Measurements from ENCODE around the gene GBA2. TPM values are rescaled to one million over a fixed set of nuclear protein-coding genes. Genes with fewer than 3 reads are reported as not detected.

Gene GBA2
- total RNA-seq, 1 donor from 2014 or later = 77.3 TPM

GRCh38 chr9:35774907-35775635 is 26.0 kb upstream of the GBA2 start:
- Histone ChIP-seq H3K27me3 (no peaks in the 10 kb centered on the region), H3K4me1 (peaks cover 13% of the 10 kb centered on the region), H3K36me3 (no peaks in the 10 kb centered on the region), H3K9me3 (no peaks in the 10 kb centered on the region), H3K4me3 (no peak overlapping the region), H3K27ac (no peak overlapping the region)
- TF ChIP-seq CTCF (IDR thresholded peaks at IDR 0.05) (no peak), POLR2AphosphoS5 (IDR thresholded peaks at IDR 0.05; ENCODE audit: insufficient read depth in 1 of 2, low read depth in 1 of 2) (no peak), POLR2A (IDR thresholded peaks at IDR 0.05) (no peak)
- no peak for DNase-seq (ENCODE audit: extremely low spot score in 2 of 2)
- intact Hi-C loops (cut with DNase I) = no loop called here

GRCh38 chr9:35771943-35772342 is 22.9 kb upstream of the GBA2 start:
- no peaks in the 10 kb centered on the region for H3K36me3 ChIP-seq
- no peak overlapping the region for H3K4me3 ChIP-seq
- H3K4me1 ChIP-seq = peaks cover 13% of the 10 kb centered on the region
- DNase-seq (ENCODE audit: extremely low spot score in 2 of 2) = no peak
- no peaks in the 10 kb centered on the region for H3K27me3 ChIP-seq
- TF ChIP-seq POLR2A (IDR thresholded peaks at IDR 0.05) (no peak), CTCF (IDR thresholded peaks at IDR 0.05) (no peak), POLR2AphosphoS5 (IDR thresholded peaks at IDR 0.05; ENCODE audit: insufficient read depth in 1 of 2, low read depth in 1 of 2) (peak in 1 of 2 donors; percentile 58)
- no peak overlapping the region for H3K27ac ChIP-seq
- intact Hi-C loops (cut with DNase I) = no loop called here
- H3K9me3 ChIP-seq = no peaks in the 10 kb centered on the region

GRCh38 chr9:35771534-35771933 is 22.5 kb upstream of the GBA2 start:
- H3K4me1 ChIP-seq = peaks cover 13% of the 10 kb centered on the region
- H3K27ac ChIP-seq = no peak overlapping the region
- no peaks in the 10 kb centered on the region for H3K27me3 ChIP-seq
- no peak for DNase-seq (ENCODE audit: extremely low spot score in 2 of 2)
- TF ChIP-seq POLR2A (IDR thresholded peaks at IDR 0.05) = no peak
- TF ChIP-seq CTCF (IDR thresholded peaks at IDR 0.05) = no peak
- TF ChIP-seq POLR2AphosphoS5 (IDR thresholded peaks at IDR 0.05; ENCODE audit: insufficient read depth in 1 of 2, low read depth in 1 of 2) = no peak
- intact Hi-C loops (cut with DNase I) = no loop called here
- no peak overlapping the region for H3K4me3 ChIP-seq
- H3K9me3 ChIP-seq = no peaks in the 10 kb centered on the region
- no peaks in the 10 kb centered on the region for H3K36me3 ChIP-seq

GRCh38 chr9:35771075-35771433 is 22.0 kb upstream of the GBA2 start:
- H3K4me3 ChIP-seq = no peak overlapping the region
- no peaks in the 10 kb centered on the region for H3K9me3 ChIP-seq
- TF ChIP-seq POLR2AphosphoS5 (IDR thresholded peaks at IDR 0.05; ENCODE audit: insufficient read depth in 1 of 2, low read depth in 1 of 2) = peak in 1 of 2 donors; percentile 39
- no peak for TF ChIP-seq CTCF (IDR thresholded peaks at IDR 0.05)
- H3K27ac ChIP-seq = peak overlapping the region; percentile 15
- no peaks in the 10 kb centered on the region for H3K27me3 ChIP-seq
- no peak for DNase-seq (ENCODE audit: extremely low spot score in 2 of 2)
- intact Hi-C loops (cut with DNase I) = no loop called here
- H3K4me1 ChIP-seq = peaks cover 13% of the 10 kb centered on the region
- H3K36me3 ChIP-seq = no peaks in the 10 kb centered on the region

GRCh38 chr9:35769763-35770162 is 20.7 kb upstream of the GBA2 start:
- H3K27ac ChIP-seq = no peak overlapping the region
- no peaks in the 10 kb centered on the region for H3K9me3 ChIP-seq
- no peaks in the 10 kb centered on the region for H3K36me3 ChIP-seq
- no peaks in the 10 kb centered on the region for H3K27me3 ChIP-seq
- TF ChIP-seq POLR2AphosphoS5 (IDR thresholded peaks at IDR 0.05; ENCODE audit: insufficient read depth in 1 of 2, low read depth in 1 of 2) (no peak), POLR2A (IDR thresholded peaks at IDR 0.05) (no peak), CTCF (IDR thresholded peaks at IDR 0.05) (no peak)
- intact Hi-C loops (cut with DNase I) = no loop called here
- peaks cover 13% of the 10 kb centered on the region for H3K4me1 ChIP-seq
- H3K4me3 ChIP-seq = no peak overlapping the region
- no peak for DNase-seq (ENCODE audit: extremely low spot score in 2 of 2)
